ENCODE results near the gene MTMR6.
"Not testable (repeated sequence)": the region's sequence is repeated elsewhere in the genome, so short reads cannot be mapped to it uniquely, and the experiment has no call there.

MTMR6 gene
- total RNA-seq, result 101 to 102 reads per million in 2 donors

DNA sequence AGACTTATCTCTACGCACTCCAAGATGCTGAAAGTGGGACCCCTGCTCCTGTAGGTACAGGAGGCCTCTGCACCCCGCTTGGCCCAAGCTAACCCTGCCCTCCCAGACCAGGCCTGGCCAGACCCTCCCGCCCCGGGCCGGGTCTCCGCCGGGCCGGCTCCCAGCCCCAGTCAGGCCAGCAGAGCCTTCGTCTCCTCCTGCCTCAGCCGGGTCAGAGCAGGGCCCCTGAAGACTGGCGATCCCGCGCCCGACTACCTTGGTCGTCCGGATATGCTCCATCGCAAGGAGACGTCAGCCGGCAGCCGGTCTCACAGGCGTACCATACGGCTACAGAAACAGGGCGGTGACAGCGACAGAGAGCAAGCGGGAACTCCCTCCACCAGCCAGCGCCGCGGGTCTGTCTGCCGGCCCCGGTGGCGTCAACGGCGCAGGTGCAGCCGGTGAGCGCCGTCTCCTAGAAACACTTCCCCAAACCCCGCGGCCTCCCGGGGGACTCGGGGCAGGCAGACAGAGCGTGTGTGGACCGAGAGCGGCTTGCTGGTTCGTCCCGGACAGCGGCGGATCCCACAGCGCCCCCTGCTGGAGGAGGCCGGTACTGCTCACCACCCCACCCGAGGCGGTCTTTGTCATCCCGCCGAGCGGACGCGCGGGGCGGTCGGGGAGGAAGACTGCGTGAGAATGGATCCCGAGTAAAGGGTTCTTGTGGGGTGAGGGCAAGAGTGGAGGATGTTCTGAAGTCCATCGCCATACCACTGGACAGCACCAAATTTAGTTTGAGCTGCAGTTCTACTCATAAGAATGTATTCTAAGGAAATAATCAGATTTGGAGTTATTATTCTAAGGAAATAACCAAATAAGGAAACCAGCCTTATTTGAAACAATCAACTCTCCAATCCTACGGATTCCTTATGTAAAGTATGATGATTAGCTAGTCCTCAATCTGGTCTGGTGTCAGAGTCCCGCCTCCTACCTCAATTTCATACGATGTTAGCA is at the start of gene MTMR6:
MTMR6 (minus strand) TSS at position 520 of the 993 bp plus-strand sequence; CDS start at position 279, 241 bp downstream.
- DNase-seq, result peak; percentile 96

DNA sequence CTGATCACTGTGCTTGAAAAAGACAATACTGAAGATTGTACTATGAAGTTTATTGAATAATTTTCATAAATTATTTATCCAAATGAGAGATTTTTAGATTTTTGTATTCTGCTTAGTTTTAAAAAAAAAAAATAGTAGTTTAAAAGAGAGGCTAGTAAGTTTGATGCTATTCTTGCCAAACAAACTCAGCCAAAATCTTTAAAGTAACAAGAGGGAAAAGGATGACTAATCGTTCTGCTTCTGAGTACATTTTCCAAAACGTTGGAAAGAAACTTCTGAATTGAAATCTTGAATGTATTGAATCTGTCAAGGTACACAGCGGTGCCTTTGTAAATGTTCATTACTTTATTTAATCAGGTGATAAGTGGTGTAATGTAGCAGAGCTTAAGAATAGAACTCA is 48.6 kb upstream of the MTMR6 start:
- no peak for DNase-seq

DNA sequence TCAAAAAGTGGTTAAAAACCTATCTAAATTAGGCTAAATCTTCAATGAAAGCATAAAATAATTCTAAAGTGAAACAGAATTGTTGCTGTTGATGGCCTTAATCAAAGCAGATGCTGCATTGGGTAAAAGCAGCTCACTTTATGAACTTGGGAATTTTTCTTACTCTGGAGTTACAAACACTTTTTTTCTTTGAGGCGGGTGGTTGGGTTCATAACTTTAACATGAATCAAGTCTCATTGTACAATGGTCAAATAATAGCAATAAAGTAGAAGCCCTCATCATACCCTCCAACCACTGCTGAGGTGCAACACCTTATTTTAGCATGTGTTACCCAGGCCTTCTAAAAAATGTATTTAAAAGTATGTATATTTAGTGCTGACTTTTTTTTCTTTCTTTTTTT is 43.3 kb upstream of the MTMR6 start:
- no peak for DNase-seq

DNA sequence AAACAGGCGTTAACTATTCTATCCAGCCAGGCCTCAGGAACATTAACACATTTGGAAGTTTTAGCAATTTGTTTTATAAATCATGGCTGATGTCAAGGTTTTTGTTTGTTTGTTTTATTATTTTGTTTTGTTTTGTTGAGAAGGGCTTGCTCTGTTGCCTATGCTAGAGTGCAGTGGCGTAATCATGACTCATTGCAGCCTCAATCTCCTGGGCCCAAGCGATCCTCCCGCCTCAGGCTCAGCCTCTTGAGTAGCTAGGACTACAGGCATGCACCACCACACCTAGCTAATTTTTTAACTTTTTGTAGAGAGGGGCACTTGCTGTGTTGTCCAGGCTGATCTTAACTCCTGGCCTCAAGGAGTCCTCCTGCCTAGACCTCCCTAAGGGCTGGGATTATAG is 42.4 kb upstream of the MTMR6 start:
- DNase-seq, result no peak

DNA sequence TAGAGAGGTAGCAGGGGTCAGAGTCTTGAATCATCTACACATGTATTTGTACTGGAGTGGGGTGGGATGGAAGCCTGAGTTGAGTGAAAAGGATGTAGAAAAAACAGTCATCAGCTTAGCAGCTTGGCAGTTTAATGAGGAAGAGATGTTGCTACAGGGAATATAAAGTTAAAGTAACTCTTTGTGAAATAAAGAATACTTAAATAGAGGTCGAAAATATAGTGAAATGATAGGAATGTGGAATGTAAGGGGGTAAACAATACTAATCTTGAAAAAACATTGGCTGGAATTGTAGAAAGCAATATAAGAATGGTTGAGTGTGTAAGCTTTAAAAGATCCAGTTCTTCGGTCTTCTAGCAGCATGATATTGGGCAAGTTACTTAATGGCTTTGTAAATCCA is 36.8 kb upstream of the MTMR6 start:
- DNase-seq, result no peak

DNA sequence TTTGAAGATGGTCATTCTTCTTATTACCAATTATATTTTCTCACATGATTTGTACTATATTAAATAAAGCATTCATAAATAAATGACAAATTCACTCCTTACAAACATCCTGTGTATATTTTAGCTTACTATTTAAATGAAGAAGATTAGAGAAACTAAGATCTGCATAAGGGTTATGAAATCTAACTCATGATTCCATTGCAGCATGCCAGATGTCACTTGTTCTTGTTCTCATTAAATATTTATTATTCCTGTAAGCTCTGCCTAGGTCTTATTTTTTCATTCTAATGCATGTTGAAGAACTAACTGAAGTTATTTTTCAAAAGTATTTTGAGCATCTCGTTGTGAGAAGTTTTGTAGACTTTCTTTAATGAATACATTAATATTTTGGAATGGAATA is 32.5 kb upstream of the MTMR6 start:
- DNase-seq, result no peak

DNA sequence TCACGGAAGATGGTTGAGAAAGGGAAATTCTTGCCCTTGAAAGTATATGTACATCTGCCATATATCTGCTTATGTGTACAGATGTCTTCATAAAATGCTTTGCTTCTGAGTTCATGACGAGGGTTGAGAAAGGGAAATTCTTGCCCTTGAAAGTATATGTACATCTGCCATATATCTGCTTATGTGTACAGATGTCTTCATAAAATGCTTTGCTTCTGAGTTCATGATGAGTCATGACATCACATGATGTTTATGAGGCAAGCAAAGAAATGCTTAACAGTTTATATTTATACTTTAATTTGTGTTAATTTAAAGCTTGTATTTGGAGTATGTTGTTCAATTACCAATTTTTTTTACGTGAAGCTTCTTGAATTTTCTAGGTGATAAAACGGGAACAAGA is 31.7 kb upstream of the MTMR6 start:
- not testable (repeated sequence) for DNase-seq

DNA sequence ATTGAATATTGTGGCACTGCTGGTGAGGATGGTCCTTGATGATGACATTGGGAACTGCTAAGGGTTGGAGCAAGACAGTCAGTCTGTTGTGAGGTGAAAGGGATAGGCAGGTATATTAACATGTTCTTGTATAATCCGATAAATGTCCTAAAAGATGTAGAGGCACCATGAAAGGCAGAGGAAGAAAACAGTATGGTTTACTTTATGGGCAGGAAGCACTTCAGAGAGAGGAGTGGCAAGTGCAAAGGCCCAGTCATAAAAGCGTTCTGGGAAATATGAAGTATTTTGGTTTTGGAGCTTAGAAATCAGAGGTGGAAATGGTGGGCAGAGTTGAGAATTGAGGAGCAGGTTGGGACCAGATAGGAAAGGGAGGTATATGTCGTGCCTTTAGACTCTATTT is 23.6 kb upstream of the MTMR6 start:
- no peak for DNase-seq

DNA sequence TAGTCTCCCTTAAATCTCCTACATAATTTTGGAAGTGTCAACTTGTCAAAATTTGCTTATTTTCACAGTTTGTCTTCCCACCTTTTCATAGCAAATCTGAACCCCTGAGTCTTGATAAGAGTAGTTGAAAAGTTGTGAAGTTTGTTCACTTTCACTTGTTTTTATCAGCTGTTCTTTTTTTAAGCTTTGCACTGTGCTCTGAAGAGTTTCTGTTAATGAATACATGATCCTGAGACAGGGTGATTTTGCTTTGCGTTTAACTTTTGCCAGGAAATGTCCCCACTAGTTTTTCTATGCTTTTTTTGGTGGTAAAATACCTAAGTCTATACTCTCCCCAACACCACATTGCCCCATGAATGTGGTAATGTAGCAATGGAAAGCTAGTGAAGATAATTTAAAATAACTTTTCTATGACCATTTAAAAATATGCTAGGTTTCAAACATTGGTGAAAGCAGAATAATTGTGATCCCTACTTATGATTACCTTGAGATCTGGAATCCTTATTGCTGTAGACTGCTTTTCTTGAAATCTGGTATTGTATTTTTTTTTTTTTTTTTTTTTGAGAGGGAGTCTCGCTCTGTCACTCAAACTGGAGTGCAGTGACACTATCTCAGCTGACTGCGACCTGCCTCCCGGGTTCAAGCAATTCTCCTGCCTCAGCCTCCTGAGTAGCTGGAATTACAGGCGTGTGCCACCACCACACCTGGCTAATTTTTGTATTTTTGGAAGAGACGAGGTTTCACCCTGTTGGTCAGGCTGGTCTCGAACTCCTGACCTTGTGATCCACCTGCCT is 19.6 kb upstream of the MTMR6 start:
- DNase-seq, result no peak

DNA sequence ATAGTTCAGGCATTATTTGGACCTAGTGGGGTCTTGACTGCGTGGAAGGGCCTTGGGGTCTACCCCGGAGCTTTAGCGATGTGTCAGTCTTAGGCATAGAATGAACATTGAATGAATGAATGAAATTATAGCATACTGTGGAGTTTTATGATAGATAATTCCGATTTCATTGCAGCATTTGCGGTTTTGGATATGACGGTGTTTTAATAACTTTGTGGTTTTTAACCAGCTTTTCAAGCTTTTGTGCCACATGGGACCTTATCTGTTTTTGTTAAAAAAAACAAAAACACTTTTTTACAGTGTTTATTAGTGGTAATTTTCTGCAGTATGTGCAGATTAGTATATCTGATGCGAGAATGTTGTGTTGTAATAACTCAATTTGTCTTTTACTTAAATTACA is 14.8 kb upstream of the MTMR6 start:
- no peak for DNase-seq

DNA sequence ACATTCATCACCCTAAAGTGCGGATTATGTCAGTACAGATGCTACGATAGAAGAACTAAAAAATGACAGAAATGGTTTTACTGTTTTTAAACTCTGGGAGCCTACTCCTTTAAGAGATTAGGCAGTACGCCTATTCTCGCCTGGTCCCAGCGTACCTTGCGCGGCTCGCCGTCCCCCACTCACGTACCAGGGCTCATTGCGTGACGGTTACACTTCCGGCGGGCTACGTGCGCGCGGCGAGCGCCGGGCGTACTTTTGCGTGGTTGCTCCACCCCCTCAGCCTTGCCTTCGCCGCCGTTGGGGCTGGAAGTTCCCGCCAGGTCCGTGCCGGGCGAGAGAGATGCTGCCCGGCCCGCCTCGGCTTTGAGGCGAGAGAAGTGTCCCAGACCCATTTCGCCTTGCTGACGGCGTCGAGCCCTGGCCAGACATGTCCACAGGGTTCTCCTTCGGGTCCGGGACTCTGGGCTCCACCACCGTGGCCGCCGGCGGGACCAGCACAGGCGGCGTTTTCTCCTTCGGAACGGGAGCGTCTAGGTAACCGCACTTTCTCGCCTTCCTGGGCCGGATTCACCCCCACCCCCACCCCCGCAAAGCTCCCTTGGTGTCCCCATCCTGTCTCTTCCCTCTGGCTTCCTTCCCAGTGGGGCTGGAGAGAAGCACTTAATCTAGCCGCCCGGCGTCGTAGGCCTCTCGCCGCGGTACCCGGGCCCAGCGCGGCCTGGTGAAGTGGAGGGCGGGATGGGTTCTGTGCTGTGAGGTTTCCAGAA is 14.2 kb upstream of the MTMR6 start, which contains the start of gene NUP58:
NUP58 (plus strand) TSS at position 279 of the 767 bp plus-strand sequence; CDS start at position 428, 149 bp downstream.
- DNase-seq, result peak; percentile 87

DNA sequence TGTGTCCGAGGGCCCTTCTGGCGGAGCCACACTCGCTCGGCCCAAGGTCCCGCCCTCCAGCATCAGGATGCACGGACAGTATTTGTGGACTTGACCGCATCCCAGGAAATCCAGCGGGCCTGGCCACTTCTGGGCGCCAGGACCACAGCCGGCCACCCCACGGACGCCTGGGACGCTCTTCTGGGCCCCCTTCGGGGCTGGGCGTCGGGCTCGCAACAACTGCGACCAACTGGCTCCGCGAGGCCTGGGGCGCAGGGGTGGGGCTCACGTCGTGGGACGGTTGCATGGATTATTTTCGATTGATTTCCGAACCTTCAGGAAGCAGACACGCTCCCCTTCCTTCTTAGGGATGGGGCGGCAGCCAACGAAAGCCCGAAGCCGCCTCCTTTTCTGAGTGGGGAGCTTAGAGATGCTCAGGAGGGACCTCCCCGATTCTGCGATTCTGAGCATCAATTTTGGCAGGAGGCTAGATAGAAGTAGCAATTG is 13.6 kb upstream of the MTMR6 start:
- no peak for DNase-seq

DNA sequence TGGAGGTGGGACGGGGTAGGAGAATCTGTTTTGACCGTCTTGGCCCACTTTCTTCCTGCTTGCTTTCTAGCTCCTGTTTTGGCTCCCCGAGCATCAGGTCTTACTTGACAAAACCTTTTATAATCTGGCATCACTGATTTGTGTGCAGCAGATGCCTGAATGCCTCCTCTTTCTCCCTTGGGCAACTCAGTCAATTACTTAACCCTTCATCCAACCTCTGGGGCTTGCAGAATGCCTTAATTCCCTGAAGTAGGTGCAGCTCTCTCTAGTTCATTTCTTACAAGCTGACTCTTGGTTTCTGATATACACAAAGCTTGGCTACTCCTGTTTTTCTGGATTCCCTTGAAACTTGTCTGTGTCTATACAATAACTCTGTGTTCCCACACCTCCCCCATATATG is 8.4 kb upstream of the MTMR6 start:
- DNase-seq, result no peak

DNA sequence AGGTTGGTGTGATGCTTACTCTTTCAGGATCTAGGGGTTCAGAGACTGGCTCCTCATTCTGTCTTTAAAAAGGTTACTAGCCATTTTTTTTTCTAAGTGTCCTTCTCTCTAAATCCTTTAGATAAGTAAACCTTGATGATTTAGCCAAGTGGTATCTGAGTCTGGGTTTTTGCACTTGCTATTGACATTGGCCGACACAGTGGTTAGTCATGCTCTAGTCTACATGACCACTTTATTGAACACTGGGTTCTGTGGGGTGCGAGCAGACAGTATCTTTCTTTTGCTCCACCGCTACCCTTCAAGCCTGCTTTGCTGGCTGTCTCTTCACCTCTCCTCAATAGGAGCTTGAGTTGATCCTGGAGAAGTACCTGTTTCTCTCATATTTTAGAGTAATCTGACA is 7.9 kb upstream of the MTMR6 start:
- no peak for DNase-seq

DNA sequence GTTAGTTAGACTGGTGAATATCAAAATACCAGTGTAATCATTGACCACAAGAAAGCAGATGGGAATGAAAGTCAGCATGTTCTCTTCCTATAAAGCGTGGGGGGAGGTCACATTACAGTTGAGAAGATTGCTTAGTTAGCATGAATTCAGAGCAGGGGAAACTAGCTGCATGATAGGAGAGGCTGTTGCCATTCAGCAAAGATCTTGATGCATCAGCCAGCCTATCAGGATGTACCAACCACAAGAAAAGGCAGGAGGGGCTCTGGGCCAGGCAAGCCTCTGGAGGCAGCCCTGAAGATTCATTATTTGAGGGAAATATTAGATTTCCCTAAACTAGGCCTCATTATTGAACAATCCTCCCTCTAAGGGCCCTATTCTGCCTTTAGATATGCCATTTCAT is 5.0 kb upstream of the MTMR6 start:
- DNase-seq, result no peak

DNA sequence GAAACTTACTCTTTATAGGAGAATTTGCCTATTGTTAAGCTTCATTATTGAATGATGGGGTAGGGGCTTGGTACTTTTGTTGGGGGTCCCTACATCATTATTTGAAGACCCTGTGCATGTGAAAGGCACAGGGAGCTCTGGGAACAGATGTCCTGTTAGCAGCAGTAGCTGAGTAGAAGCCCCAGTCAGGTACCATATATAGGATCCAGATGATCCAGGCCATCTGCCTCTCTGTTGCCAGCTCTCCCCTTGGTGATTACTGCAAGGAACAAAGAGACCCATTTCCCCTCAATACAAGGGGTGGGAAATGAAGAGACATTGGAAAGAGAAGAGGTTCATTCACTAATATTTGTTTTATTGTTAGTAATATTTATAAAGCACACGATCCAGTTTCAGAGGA is 4.4 kb upstream of the MTMR6 start:
- no peak for DNase-seq

DNA sequence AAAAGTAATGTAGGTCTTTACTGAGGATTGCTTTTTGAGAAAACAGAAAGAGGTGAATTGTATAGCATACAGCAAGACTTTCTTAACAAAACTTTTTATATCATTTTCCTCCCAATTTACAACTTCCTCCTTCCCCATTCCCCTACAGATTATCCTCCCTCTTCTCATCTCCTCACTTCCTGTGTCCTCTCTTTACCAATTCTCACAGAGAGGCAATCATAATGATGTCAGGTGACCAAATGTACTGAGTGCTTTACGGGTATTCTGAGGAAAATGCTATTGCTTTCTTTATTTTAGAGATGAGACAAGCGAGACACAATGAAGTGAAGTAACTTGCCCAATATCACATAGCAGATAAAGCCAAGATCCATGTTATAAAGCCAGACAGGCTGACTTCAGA is 1.7 kb upstream of the MTMR6 start:
- DNase-seq, result no peak

DNA sequence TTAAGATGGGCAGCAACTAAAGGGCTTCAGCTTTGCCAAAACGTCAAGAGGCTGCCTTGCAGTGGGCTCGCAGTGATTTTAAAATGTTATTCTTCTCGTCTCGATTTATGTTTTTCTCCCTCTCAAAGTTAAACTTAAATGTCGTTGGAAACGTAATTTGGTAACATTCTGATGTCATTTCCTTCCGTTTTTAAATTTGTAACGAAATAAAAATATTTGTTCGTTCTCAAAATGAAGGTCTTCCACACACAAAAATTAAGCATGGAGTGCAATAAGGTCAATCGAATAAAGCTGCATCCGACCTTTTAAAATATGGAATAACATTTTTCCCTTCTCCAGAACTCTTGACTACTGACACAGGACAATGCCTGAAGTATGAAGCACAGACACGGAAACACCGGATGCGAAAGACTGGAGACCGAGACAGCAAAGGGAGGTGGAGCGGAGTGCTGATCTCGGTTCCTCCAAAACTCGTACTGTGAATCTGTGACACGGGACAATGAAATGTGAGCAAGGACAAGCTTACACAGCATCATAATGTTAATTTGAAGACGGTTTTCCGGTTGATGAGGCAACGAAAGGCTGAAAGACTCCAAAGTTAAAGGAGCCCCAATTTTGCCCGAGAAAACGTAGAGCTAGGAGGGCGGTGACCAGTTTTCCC is 850 bp downstream of the MTMR6 start:
- peak; percentile 17 for DNase-seq

DNA sequence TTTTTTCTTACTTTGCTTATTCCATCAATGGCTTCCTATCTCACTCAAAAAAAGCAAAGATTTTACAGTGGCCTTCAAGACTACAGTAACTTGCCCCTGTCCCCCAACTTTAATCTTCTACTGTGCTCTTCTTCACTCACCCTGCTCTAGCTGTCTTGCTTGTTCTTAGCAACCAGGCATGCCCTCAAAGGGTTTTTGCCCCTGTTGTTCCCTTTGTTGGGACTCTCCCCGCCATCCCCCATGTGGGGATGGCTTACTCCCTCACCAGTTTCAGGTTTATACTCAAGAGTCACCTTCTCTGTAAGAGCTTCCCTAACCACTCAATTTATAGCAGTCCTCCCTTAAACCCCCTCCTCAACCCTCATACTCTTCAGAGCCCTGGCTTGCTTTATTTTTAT is 5.4 kb downstream of the MTMR6 start:
- no peak for DNase-seq

DNA sequence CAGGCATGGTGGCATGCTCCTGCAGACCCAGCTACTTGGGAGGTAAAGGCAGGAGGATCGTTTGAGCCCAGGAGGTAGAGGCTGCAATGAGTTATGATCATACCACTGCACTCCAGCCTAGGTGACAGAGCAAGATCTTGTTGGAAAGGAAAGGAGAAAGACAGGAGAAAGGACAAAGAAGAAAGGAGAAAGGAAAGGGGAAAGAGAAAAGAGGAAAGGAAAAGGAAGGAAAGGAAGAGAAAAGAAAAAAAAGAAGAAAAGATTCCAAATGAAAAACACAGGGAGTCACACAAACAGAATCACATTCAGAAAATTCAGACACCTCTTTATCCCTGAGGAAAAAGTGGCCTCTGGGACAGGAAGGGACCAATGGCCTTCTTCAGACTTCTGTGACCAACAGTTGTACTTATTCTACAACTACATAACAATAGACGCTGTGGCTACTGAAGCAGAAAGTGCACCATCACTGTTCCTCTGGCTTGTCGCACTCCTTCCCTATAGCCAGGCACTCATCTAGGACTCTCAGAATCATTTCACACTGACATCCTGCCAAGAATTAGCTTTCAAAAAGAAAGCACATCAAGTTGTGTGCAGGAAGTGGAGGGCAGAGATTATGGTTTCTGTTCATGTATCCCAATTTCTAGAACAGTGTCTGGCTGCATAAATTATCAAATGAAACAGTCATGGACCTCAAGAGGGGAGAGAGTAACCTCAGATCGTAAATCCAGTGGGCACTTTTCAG is 5.9 kb downstream of the MTMR6 start:
- no peak for DNase-seq

DNA sequence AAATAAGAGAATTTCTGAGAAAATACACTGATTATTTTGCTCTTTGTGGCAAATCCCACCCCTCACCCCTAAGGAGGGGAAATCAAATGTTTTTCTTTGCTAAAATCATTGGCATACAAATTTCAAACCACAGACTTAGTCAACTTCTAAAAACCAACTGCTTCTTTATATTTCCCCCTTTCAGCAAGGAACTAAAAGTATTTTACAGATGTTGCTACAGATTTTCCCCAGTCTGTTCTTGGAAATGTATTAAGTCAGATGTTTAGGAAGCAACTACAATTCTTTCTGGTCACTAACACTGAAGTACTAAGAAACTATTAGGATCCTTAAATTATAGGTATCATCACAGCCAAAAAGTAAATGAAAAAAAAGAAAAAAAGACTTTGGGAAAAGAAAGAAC is 6.9 kb downstream of the MTMR6 start:
- DNase-seq, result no peak

Measured in T-helper 9 cell (primary cell).